Omental fat pad (tissue), 4 donors: ENCODE results near the gene ATP9B. TPM values are rescaled to one million over a fixed set of nuclear protein-coding genes. Genes with fewer than 3 reads are reported as not detected.

Source experiments
- ATAC-seq: fragments of 150-250 bp; one replicate; pipeline ENCODE4 v1.9.1; 2016; ENCODE audit warnings: mild to moderate bottlenecking, moderate library complexity; ENCODE audit not compliant: low FRiP score
- DNase-seq: peaks from one replicate; pipeline ENCODE4 v3.0.0-alpha.2; 2019; ENCODE audit warnings: low spot score
- CTCF ChIP-seq, 3 donors: fragments of 450-650 bp; IDR thresholded peaks; one replicate each; pipeline ENCODE4 v1.5.1; 2016 to 2017; ENCODE audit warnings: antibody characterized with exemption in 3 of 3, mild to moderate bottlenecking in 3 of 3, moderate library complexity in 2 of 3
- total RNA-seq, 4 donors: library from RNA; depleted of rRNA; stranded (reverse); fragments of >200 nt; gene quantifications; one replicate each; pipeline ENCODE4 v1.1.0, GENCODE V29; 2016

The ATP9B gene
- total RNA-seq, 4 donors from 2014 or later = 28.8 to 47.3 (median 39.8) TPM

GRCh38 chr18:79093986-79094385, 24.8 kb downstream of the ATP9B start:
- no peak for DNase-seq
- TF ChIP-seq CTCF (IDR thresholded peaks at IDR 0.05) = no peak
- ATAC-seq = no peak

DNA sequence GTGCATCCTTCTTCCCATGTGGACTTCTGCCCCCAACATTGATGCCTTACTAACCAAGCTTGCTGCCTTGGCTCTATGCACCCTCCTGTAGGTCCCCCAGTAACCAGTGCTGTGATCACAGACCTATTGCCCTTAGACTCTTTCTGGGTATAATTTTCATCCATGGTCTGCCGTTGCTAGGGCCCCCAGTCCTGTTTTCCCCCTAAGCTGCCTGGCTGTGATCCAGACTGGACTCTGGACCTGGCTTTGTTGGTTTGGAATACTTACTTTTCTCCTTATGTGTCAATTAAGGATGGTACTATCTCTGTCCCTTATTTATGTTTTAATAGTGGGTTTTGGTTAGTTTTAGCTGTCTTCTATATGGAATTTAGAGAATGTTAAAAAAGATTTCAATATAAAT, 26.0 kb downstream of the ATP9B start:
- ATAC-seq = no peak

DNA sequence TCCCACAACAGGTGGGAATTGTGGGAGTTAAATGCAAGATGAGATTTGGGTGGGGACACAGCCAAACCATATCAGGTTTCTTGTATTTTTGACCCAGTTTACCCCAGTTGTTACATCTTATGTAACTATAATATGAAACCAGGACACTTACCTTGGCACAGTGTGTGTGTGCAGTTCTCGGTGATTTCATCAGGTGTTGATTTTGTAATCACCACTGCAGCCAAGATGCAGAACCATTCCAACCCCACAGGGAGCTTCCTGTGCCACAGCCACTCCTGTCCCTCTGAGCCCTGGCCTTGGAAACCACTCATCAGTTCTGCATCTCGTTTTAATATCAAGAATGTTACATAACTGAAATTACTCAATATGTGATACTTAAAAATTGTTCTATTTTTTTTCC, 31.8 kb downstream of the ATP9B start:
- ATAC-seq = no peak
- TF ChIP-seq CTCF (IDR thresholded peaks at IDR 0.05) = no peak
- DNase-seq = no peak

More for the DNA sequence above, 26.0 kb downstream of the ATP9B start:
- TF ChIP-seq CTCF (IDR thresholded peaks at IDR 0.05) = no peak
- DNase-seq = no peak

DNA sequence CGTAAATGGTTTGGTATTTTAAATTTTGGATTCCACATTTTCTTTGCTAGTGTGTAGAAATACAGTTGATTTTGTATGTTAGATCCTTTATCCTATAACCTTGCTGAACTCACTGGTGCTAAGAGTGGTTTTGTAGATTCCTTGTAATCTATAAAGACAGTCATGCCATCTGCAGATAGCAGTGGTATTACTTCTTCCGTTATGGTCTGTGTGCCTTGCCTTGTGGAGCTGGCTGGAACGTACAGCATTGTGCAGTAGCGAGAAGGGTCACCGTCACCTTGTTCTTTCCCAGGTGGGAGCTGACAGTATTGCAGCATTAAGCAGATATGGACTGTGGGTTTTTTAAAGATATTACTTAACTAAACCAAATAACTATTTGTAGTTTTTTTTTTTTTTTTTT, 33.7 kb downstream of the ATP9B start:
- DNase-seq (no peak), ATAC-seq (no peak)
- no peak for TF ChIP-seq CTCF (IDR thresholded peaks at IDR 0.05)

GRCh38 chr18:79104137-79104536, 34.9 kb downstream of the ATP9B start:
- TF ChIP-seq CTCF (IDR thresholded peaks at IDR 0.05) = no peak
- ATAC-seq (no peak), DNase-seq (no peak)

- no peak for ATAC-seq
- no peak for DNase-seq
- no peak for TF ChIP-seq CTCF (IDR thresholded peaks at IDR 0.05)
These were observed 36.3 kb downstream of the ATP9B start for GRCh38 chr18:79105455-79105854.

- TF ChIP-seq CTCF (IDR thresholded peaks at IDR 0.05) = no peak
- DNase-seq = no peak
- ATAC-seq = no peak
These were observed 36.9 kb downstream of the ATP9B start for GRCh38 chr18:79106084-79106483.
